HEK293 (cell line): ENCODE measurements around the gene TRAFD1.

Experiments used
- KLF10 ChIP-seq: fragments of 450-650 bp; IDR thresholded peaks from 2 replicates; pipeline ENCODE4 v1.5.1; 2018; ENCODE audit warnings: missing biosample characterization, mild to moderate bottlenecking, missing genetic modification characterization
- YY1 ChIP-seq: fragments of 450-650 bp; formaldehyde crosslinking; IDR thresholded peaks from 2 replicates; pipeline ENCODE4 v1.5.1; 2018; ENCODE audit warnings: missing biosample characterization, missing genetic modification characterization
- ZBTB21 ChIP-seq: fragments of 450-650 bp; formaldehyde crosslinking; IDR thresholded peaks from 2 replicates; pipeline ENCODE4 v1.5.1; 2017; ENCODE audit warnings: missing biosample characterization, missing genetic modification characterization
- ZNF175 ChIP-seq: fragments of 450-650 bp; formaldehyde crosslinking; IDR thresholded peaks from 2 replicates; pipeline ENCODE4 v1.5.1; 2016; ENCODE audit warnings: missing biosample characterization, missing genetic modification characterization
- ZNF223 ChIP-seq: fragments of 450-650 bp; formaldehyde crosslinking; IDR thresholded peaks from 2 replicates; pipeline ENCODE4 v1.5.1; 2016; ENCODE audit warnings: missing biosample characterization, missing genetic modification characterization
- ZNF274 ChIP-seq, 2 experiments: fragments of 200-500 bp in 1 of 2; fragments of 450-650 bp in 1 of 2; sonication (Bioruptor generic) in 1 of 2; formaldehyde crosslinking in 1 of 2; IDR thresholded peaks; 2 replicates each; pipeline versions ENCODE4 v1.5.1 to v1.6.1; 2014 to 2016; ENCODE audit warnings: borderline replicate concordance in 1 of 2, inconsistent platforms in 1 of 2, low read length in 1 of 2, missing biosample characterization in 1 of 2, missing genetic modification characterization in 1 of 2
- ZNF292 ChIP-seq: fragments of 450-650 bp; formaldehyde crosslinking; IDR thresholded peaks from 2 replicates; pipeline ENCODE4 v1.5.1; 2016; ENCODE audit warnings: low read depth, missing biosample characterization, missing genetic modification characterization, borderline replicate concordance
- ZNF510 ChIP-seq: fragments of 450-650 bp; formaldehyde crosslinking; IDR thresholded peaks from 2 replicates; pipeline ENCODE4 v1.5.1; 2018; ENCODE audit warnings: mild to moderate bottlenecking, missing genetic modification characterization, missing biosample characterization; ENCODE audit not compliant: insufficient replicate concordance
- ZNF561 ChIP-seq: fragments of 450-650 bp; IDR thresholded peaks from 2 replicates; pipeline ENCODE4 v1.5.1; 2018; ENCODE audit warnings: missing biosample characterization, missing genetic modification characterization, borderline replicate concordance
- ZNF654 ChIP-seq: fragments of 450-650 bp; formaldehyde crosslinking; IDR thresholded peaks from 2 replicates; pipeline ENCODE4 v1.5.1; 2016; ENCODE audit warnings: low read depth, missing biosample characterization, missing genetic modification characterization
- ZNF843 ChIP-seq: fragments of 450-650 bp; formaldehyde crosslinking; IDR thresholded peaks from 2 replicates; pipeline ENCODE4 v1.5.1; 2016; ENCODE audit warnings: missing biosample characterization, missing genetic modification characterization
- TF ChIP-seq, protein P1 (sequence below): fragments of 450-650 bp; formaldehyde crosslinking; IDR thresholded peaks from 2 replicates; pipeline ENCODE4 v1.5.1; 2016; ENCODE audit warnings: missing biosample characterization, missing genetic modification characterization
- TF ChIP-seq, protein P2 (sequence below): fragments of 450-650 bp; formaldehyde crosslinking; IDR thresholded peaks from 2 replicates; pipeline ENCODE4 v1.5.1; 2016; ENCODE audit warnings: missing biosample characterization, missing genetic modification characterization

DNA sequence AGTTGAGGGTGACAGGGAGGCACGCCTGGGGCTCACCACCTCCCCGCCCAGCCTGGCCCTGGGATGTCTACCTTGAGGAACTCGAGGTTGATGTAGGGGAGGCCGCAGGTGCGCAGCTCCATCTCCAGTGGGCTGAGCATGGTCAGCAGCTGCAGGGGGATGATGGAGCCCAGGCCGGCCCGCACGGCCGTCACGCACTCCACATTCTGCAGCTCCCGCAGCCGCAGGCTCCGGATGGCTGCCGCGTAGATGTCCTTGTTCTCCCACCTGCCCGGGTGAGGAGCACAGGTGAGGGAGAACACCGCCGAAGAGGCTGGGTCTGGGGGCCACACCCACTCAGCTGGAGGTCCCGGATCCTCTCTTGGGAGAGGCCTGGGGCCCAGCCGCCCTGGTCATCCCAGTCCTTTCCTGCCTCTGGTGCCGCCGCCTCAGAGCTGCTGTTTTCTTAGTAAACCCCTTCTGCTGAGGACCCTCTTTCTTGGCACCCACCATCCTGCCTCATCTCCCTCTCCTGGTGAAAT lies 38.2 kb downstream of the TRAFD1 start:
- TF ChIP-seq, protein P1, sequence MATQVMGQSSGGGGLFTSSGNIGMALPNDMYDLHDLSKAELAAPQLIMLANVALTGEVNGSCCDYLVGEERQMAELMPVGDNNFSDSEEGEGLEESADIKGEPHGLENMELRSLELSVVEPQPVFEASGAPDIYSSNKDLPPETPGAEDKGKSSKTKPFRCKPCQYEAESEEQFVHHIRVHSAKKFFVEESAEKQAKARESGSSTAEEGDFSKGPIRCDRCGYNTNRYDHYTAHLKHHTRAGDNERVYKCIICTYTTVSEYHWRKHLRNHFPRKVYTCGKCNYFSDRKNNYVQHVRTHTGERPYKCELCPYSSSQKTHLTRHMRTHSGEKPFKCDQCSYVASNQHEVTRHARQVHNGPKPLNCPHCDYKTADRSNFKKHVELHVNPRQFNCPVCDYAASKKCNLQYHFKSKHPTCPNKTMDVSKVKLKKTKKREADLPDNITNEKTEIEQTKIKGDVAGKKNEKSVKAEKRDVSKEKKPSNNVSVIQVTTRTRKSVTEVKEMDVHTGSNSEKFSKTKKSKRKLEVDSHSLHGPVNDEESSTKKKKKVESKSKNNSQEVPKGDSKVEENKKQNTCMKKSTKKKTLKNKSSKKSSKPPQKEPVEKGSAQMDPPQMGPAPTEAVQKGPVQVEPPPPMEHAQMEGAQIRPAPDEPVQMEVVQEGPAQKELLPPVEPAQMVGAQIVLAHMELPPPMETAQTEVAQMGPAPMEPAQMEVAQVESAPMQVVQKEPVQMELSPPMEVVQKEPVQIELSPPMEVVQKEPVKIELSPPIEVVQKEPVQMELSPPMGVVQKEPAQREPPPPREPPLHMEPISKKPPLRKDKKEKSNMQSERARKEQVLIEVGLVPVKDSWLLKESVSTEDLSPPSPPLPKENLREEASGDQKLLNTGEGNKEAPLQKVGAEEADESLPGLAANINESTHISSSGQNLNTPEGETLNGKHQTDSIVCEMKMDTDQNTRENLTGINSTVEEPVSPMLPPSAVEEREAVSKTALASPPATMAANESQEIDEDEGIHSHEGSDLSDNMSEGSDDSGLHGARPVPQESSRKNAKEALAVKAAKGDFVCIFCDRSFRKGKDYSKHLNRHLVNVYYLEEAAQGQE, result no peak
- TF ChIP-seq ZNF561, result no peak
- TF ChIP-seq ZNF274 (IDR thresholded peaks at IDR 0.05; ENCODE audit: low read length), result no peak
- no peak for TF ChIP-seq ZNF274 (tag by site-specific recombination; IDR thresholded peaks at IDR 0.05; ENCODE audit: borderline replicate concordance)
- no peak for TF ChIP-seq ZBTB21 (tag by site-specific recombination)
- no peak for TF ChIP-seq ZNF292
- no peak for TF ChIP-seq YY1 (tag by site-specific recombination)
- TF ChIP-seq ZNF175 (tag by site-specific recombination), result no peak
- TF ChIP-seq, protein P2, sequence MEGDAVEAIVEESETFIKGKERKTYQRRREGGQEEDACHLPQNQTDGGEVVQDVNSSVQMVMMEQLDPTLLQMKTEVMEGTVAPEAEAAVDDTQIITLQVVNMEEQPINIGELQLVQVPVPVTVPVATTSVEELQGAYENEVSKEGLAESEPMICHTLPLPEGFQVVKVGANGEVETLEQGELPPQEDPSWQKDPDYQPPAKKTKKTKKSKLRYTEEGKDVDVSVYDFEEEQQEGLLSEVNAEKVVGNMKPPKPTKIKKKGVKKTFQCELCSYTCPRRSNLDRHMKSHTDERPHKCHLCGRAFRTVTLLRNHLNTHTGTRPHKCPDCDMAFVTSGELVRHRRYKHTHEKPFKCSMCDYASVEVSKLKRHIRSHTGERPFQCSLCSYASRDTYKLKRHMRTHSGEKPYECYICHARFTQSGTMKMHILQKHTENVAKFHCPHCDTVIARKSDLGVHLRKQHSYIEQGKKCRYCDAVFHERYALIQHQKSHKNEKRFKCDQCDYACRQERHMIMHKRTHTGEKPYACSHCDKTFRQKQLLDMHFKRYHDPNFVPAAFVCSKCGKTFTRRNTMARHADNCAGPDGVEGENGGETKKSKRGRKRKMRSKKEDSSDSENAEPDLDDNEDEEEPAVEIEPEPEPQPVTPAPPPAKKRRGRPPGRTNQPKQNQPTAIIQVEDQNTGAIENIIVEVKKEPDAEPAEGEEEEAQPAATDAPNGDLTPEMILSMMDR (tag by site-specific recombination), result no peak
- no peak for TF ChIP-seq ZNF223 (tag by site-specific recombination)
- no peak for TF ChIP-seq ZNF843 (tag by site-specific recombination)
- no peak for TF ChIP-seq KLF10
- TF ChIP-seq ZNF510 (tag by site-specific recombination), result no peak
- no peak for TF ChIP-seq ZNF654 (tag by site-specific recombination)
